DOHH2 (cell line): ENCODE measurements around the gene UBE2F.

Experiments
- EZH2phosphoT487 ChIP-seq: fragments of 200-600 bp; sonication (generic); IDR thresholded peaks from 2 replicates; pipeline ENCODE4 v1.6.1; 2017; ENCODE audit warnings: borderline replicate concordance, mild to moderate bottlenecking, antibody characterized with exemption, low read length, moderate library complexity, mixed read lengths
- TF ChIP-seq, protein P1 (sequence below): fragments of 200-600 bp; sonication (generic); IDR thresholded peaks from one replicate; pipeline ENCODE4 v1.5.1; 2014; ENCODE audit warnings: antibody characterized with exemption, mild to moderate bottlenecking, low read depth, low read length; ENCODE audit not compliant: poor library complexity, severe bottlenecking

DNA sequence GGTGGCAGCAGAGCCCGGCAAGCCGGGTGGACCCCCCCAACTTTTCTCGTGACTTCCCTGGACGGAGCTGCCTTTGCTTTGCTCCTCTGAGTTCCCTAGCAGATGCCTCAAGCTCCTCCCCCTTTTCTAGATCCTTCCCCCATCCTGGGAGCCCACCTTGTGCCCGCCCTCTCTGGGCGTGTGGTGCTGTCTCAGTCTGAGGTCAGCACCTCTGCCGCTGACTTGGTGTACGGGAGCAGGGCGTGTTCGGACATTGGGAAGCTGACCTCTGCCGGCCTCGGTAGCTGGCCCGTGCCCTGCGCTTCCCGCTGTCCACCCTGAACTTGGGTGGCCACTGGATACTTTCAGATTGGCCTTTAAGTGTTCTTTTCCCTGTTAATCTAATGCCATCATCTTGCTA, 113.7 kb downstream of the UBE2F start:
- TF ChIP-seq, protein P1, sequence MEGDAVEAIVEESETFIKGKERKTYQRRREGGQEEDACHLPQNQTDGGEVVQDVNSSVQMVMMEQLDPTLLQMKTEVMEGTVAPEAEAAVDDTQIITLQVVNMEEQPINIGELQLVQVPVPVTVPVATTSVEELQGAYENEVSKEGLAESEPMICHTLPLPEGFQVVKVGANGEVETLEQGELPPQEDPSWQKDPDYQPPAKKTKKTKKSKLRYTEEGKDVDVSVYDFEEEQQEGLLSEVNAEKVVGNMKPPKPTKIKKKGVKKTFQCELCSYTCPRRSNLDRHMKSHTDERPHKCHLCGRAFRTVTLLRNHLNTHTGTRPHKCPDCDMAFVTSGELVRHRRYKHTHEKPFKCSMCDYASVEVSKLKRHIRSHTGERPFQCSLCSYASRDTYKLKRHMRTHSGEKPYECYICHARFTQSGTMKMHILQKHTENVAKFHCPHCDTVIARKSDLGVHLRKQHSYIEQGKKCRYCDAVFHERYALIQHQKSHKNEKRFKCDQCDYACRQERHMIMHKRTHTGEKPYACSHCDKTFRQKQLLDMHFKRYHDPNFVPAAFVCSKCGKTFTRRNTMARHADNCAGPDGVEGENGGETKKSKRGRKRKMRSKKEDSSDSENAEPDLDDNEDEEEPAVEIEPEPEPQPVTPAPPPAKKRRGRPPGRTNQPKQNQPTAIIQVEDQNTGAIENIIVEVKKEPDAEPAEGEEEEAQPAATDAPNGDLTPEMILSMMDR = no peak
- TF ChIP-seq EZH2phosphoT487 = no peak
